GM12892 (cell line): Measurements from ENCODE around the gene RNF144A.
"Not testable (repeated sequence)": the region's sequence is repeated elsewhere in the genome, so short reads cannot be mapped to it uniquely, and the experiment has no call there.

Source experiments
- DNase-seq: peaks from one replicate; pipeline ENCODE4 v3.0.0; 2011; ENCODE audit not compliant: insufficient read length
- FAIRE-seq: peaks from 2 replicates; lab custom pipeline; 2011; peaks lifted over from hg19 to GRCh38; lab: Jason Lieb, UNC
- POLR2A ChIP-seq: IDR thresholded peaks from 2 replicates; pipeline ENCODE4 v1.6.1; 2011; ENCODE audit warnings: low read depth, low read length, control low read depth
- POLR2AphosphoS5 ChIP-seq: IDR thresholded peaks from 2 replicates; pipeline ENCODE4 v1.6.1; 2011; ENCODE audit warnings: low read depth, low read length, control low read depth
- TAF1 ChIP-seq: IDR thresholded peaks from 2 replicates; pipeline ENCODE4 v1.6.1; 2011; ENCODE audit warnings: low read depth, mild to moderate bottlenecking, control low read depth, low read length, borderline replicate concordance

Gene RNF144A

GRCh38 chr2:6883448-6884122, 33.6 kb upstream of the RNF144A start:
- no peak for FAIRE-seq
- no peak for DNase-seq
- TF ChIP-seq TAF1, result no peak
- TF ChIP-seq POLR2A, result no peak
- TF ChIP-seq POLR2AphosphoS5, result no peak

- FAIRE-seq, result no peak
- DNase-seq, result no peak
- TF ChIP-seq POLR2AphosphoS5 (no peak), POLR2A (no peak), TAF1 (no peak)
Measured at GRCh38 chr2:6885551-6885950, 31.7 kb upstream of the RNF144A start.

GRCh38 chr2:6885968-6886367, 31.2 kb upstream of the RNF144A start:
- no peak for FAIRE-seq
- TF ChIP-seq TAF1, result no peak
- TF ChIP-seq POLR2AphosphoS5, result no peak
- TF ChIP-seq POLR2A, result no peak
- DNase-seq, result no peak

GRCh38 chr2:6887751-6888192, 29.4 kb upstream of the RNF144A start:
- no peak for DNase-seq
- TF ChIP-seq TAF1 (no peak), POLR2AphosphoS5 (no peak), POLR2A (no peak)
- no peak for FAIRE-seq

GRCh38 chr2:6888724-6889123, 28.5 kb upstream of the RNF144A start:
- no peak for FAIRE-seq
- TF ChIP-seq POLR2AphosphoS5, result no peak
- DNase-seq, result no peak

- DNase-seq (no peak), FAIRE-seq (no peak)
- TF ChIP-seq POLR2A (no peak), TAF1 (no peak), POLR2AphosphoS5 (no peak)
Measured at GRCh38 chr2:6893876-6894482, 23.2 kb upstream of the RNF144A start.

GRCh38 chr2:6896930-6897759, 20.1 kb upstream of the RNF144A start:
- TF ChIP-seq POLR2A (no peak), POLR2AphosphoS5 (no peak), TAF1 (no peak)
- DNase-seq (no peak), FAIRE-seq (peak; percentile 81)

GRCh38 chr2:6902581-6902980, 14.6 kb upstream of the RNF144A start:
- not testable (repeated sequence) for FAIRE-seq, DNase-seq

- DNase-seq (no peak), FAIRE-seq (no peak)
- TF ChIP-seq POLR2A (no peak), POLR2AphosphoS5 (no peak), TAF1 (no peak)
Measured at GRCh38 chr2:6905668-6906067, 11.5 kb upstream of the RNF144A start.

GRCh38 chr2:6906165-6906741, 11.0 kb upstream of the RNF144A start:
- FAIRE-seq, result no peak
- DNase-seq, result no peak
- TF ChIP-seq TAF1 (no peak), POLR2A (no peak), POLR2AphosphoS5 (no peak)

- TF ChIP-seq POLR2AphosphoS5 (no peak), TAF1 (no peak), POLR2A (no peak)
- DNase-seq, result no peak
- no peak for FAIRE-seq
Measured at GRCh38 chr2:6908291-6908690, 8.9 kb upstream of the RNF144A start.
